NCI-H187 (cell line): ENCODE results near the gene ARL14EP.
A peak's percentile ranks its signal among the peaks of the same experiment; 100 is the strongest.

Experiments used
- DNase-seq, 2 experiments: peaks; one replicate each; lab custom pipeline; 2025; lab: John Stamatoyannopoulos, UW

Gene ARL14EP

DNA sequence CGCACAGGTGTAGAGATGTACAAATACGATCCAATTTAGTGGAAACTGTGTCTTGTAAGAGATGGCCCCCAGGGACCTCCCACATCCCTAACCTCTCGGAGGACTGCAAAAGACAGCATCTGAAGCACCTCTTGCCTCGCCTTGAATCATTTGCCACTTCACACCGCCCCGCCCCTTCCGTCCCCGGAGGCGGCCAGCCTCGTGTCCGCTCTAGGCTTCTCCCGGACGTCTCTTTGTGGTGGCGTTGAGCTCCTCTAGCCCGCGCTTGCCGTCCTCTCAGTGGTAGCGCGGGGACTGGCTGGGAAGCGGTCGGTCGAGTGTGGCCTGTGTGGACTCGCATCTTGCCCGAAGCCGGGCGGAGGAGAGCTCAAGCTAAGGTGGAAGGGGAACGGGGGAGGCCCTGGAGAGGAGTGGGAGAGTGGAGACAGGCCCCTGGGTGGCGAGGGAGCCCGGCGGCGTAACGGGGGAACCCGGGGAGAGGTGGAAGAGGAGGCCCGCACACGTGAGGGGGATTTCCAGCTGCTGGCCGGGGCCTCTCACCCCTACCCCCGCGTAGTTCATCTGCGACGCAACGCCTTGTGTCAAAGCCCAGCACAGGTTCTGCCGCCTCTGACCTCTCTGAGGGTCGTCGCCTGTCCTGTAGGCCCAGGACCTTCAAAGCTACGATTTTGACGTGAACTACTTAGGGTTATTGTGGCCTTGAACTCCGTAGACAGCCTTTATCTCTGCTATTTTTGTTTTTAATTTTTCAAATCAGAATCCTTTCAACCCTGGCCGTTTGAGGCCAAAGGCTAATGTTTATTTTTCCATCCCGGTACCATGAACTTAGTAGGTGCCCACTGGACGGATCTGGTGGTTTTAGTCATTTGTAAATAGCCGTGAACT is at the start of gene ARL14EP:
Gene ARL14EP, plus strand, starts transcription at position 279 of the 885 bp plus-strand sequence. CDS start 7,845 bp downstream, outside the sequence.
- DNase-seq = peak; percentile 94 to 98

DNA sequence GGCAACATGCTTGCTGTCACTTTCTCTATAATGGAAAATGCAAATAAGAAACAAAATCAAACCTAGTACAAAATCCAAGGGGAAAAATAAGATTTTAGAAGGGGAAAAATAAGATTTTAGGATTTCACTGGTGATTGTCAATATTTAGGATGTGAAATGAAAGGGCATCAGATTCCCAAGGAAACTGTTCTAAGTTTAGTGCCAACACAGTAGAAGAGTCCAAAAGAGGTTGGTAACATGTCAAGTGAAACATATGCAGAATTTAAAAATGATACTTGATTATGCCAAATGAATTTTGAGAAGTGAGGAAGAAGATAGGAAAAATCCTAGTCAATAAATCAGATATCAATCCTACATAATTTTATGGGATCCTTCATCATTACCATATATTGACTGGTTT is 45.7 kb upstream of the ARL14EP start:
- DNase-seq = no peak

DNA sequence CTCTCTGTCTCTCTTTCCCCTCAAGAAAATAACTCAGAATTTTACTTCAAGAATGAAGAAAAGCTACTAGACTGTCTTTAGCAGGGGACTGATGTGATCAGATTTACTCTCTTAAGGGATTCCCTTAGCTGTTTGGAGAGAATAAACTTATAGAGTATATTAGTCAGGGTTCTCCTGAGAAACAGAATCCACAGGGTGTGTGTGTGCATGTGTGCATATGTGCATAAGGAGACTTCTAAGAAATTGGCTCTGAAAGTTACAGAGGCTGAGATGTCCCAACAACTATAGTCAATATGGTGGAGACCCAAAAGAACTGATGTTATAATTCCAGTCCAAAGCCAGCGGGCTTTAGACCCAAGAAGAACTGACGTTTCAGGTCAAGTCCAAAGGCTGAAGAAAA is 43.1 kb upstream of the ARL14EP start:
- DNase-seq = no peak

DNA sequence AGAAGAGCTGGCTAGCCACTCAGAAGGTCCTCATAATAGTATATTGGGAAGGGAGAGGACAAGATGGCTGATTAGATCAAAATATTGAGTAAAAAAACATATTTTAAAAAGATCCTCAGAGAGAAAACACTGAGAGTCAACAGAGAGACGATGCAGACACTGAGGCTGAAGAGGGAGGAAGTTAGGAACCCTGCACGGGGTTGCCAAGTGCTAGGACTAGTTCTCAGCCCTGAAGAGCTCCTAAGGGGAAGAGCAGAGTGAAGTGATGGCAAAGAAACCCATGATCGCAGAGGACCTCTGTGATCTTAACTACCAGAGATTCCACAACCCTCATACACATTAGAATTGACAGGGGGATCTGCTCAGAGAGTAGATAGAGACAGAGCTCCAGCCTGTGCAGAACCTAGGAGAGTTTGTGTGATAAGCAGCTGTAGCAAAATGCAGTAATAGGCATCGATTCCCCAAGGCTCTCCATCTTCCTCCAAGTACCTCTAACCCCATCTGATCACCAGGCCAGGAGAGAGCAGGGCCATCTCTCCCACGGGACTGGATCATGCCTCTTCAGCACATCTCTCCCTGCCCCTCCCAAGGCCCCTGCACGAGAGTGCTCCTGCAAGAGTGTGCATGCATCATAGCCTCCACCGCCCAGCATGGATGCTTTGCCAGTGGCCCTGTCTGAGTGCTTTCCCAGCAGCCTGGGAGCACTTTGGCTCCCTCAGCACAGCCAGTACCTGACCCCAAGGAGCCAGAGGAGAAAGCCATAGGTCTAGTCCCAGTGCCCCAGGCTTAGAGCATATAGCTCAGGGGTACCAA is 41.2 kb upstream of the ARL14EP start:
- no peak for DNase-seq

DNA sequence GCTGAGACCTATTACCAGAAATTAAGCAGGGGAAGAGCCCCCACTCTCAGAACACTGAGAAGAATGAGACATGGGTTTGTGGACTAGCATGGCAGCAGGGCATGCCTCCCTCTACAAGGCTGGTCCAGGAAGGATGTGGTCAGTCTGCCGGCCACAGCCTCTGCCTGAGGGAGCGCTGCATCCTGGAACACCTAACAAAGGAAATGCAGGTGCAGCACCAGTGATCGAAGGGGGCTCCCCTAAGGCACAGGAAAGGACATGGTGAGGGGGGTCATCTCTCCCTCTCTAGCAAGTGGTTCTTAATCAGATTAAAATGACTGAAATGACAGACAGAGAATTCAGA is 40.6 kb upstream of the ARL14EP start:
- DNase-seq = no peak

DNA sequence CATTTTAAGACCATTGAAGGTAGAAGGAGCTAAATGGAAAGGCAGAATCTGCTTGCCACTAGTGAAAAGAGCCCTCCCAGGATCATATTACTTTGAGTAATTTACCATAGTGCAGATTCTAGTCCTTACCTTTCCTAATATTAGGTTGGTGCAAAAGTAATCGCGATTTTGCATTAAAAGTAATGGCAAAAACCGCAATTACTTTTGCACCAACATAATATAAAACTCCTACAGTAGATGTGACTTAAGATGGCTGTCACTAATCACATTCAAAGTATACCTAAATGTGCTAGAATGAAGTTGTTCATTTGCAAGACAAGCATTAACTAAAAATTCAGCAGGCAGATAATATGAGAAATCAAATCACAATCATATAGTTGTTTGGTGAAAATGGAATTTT is 38.1 kb upstream of the ARL14EP start:
- no peak for DNase-seq

DNA sequence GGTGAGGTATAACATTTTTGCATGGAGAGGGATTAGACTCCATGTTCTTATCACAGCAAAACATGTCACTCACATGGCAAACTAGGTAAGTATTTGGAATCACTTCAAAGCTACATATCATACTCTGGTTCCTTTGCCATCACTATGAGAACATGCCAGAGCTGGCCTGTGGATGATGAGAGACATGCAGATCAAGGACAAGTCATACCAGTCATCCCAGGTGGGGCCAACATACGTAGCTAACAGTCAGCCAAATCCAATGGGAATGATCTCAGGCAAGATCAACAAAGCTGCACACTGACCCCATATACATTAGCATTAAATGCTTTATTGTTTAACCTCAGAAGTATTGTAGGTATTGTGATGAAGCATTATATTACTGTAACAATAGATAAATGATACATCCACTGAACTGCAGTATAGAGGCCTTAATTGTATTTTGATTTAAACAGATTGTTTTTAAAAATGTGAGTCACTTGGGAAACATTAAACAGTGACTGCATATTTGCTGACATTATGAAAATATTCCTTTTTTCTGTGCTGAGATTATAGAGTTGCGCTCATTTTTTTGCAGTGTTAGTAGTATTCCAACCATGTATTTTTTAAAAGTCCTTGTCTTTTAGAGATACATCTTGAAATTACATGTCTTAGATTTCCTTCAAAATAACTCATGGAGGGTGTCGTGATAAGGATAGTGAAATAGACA is 37.3 kb upstream of the ARL14EP start:
- no peak for DNase-seq

DNA sequence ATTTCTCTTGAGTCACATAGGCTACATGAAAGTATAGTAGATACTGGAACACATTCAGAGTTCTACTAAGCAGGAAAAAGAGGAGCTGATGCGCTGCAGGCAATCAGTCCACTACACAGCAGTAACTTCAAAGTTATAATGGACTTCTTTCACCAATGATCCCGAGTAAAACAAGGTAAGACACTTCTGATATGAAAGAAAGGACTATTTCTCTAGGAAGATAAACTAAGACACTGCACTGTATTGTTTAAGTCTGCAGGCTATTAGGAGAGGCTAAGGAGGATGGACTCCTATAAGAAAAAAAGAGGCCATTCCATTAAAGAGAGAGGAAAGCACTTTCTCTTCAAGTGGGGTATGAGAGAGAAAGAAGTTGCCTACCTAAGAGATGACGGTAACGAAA is 31.6 kb upstream of the ARL14EP start:
- DNase-seq = no peak

DNA sequence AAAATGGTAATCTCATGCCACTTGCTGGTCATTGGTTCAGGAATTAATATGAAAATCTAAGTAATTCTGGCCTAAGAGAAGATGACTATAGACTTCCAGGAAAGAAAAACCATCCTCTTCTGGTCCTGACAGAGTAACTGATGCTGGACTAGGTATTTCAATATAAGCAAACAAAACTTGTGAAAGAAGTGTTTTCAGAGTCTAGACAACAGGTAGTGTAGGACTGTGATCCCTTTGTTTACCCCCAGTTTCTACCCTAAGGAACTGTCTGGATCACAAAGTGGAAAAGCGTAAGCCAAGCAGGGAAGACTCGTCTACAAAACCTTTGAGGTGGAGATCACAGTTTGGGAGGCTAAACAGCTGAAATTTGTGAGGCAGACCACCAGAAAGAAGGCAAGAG is 30.4 kb upstream of the ARL14EP start:
- no peak for DNase-seq

DNA sequence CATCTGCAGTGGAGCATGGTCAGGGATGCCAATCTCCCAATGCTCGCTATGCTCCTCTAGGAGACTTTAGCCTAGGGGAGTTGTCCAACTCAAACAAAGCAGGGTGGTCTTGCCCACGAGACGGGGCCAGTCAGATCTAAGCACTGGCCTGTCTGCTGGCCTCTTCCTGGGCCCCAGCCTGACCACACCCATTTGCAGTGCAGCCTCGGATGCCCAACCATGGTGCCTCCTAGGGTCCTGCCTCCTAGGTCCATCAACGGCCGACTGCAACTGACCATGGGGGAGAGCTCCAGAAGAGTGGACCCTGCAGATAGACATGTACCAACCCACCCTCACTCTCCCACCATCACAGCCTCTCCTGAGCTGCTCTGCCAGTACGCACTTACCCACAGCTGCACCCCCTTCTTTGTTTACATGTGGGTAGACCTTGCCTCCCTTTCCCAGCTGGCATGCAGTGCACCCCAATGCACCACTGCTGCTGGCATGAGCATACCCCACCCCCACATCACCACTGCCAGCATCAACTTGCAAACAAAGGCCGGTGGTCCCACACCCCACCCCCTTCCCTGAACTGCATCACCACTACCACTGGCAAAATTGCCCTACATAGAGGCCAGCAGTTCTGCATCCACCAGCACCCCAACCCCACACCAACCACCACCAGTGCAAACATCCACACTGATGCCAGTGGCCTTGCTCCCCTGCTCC is 27.6 kb upstream of the ARL14EP start:
- DNase-seq = no peak

DNA sequence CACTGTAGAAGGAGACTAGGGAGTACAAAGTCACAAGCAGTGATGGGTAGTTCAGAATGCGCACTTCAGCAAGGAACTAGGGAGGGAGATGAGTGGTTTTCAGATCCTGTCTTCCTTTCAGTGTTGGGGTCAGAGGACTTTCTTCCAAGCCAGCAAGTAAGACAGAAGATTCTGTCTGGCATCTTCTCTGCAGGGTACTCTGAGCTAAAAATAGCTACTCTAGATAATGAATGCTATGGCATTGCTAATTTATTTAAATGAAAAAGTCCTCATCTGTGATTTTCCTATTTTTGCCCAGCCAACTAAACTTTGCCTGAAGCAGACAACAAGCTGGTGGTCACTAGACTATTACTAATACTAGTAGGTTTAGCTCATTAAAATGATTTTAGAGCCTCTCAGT is 18.3 kb upstream of the ARL14EP start:
- no peak for DNase-seq

DNA sequence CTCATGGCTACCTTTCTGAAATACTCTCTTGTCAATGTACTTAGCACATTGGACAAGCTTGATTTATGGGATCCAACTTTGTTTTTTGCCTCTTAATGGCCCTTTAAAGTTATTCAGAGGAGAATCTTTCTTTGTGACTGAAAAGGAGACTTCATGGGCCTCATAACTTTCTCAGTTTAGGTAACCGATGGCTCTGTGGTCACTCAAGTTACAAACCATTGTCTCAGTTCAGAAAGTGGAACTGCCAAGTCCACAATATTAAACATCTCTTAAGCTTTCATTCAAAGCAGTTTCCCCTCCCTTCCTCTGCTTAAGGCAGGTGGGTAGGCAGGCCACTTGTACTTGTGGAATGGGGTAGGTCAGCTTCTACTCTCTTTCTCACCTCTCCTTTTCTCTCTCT is 12.3 kb upstream of the ARL14EP start:
- DNase-seq = no peak

DNA sequence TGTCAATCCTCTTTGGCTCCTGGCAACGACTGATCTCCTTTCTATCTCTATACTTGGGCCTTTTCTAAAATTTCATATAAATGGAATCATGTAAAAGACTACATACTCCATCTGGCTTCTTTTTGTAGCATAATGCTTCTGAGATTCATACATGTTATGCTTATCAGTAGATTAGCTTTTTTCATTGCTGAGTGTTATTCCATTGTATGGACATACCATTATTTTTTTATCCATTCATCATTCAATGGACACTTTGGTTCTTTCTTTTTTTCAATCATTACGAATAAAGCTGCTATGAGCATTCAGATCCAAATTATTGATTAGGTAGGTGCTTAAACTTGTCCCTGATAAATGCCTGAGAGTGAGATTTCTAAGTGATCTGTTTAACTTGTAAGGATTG is 11.7 kb upstream of the ARL14EP start:
- no peak for DNase-seq

DNA sequence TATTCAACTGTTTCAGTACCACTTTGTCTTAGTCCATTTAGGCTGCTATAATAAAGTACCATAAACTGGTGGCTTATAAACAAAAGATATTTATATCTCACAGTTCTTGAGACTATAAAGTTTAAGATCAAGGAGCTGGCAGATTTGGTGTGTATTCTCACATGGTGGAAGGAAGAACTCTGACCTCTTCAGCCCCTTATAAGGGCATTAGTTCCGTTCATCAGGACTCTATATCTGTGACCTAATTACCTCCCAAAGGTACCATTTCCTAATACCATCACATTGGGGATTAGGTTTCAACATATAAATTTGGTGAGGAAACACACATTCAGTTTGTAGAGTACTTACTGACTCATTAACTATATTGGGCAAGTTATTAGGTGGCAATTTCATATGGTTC is 10.7 kb upstream of the ARL14EP start:
- DNase-seq = no peak

DNA sequence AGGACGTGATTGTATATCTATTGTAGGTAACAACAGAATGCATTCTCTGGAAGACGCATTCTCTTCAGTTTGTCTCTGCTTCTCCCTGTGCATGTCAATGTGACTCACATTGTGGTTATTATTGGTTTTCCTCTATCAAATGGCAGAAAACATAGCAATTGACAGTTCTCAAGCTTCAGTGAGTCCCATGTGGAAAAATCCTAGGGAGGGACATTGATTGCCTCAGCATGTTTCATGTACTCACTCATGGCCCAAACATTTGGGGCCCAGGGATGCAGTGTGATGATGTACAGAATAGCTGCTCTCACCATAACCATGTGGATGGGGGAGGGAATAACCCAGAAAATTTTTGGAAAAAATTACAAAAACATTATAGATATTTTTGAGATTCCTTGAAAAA is 9.3 kb upstream of the ARL14EP start:
- no peak for DNase-seq

DNA sequence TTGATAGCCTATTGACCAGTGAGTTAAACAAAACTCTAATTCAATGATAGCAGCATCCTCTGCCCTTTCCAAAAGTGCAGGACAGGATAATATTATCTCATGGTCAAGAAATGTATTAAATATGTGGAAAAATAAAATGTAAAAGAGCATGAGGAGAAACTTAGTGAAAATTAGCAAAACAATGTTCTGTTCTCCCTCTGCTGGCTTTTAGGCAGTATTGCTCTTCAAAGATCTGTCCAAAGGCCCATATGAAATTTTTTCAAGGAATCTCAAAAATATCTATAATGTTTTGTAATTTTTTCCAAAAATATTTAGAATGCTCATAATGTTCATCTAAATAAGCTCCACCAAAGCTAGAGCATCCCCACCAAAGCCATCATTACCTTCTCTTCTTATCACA is 8.3 kb upstream of the ARL14EP start:
- DNase-seq = no peak

DNA sequence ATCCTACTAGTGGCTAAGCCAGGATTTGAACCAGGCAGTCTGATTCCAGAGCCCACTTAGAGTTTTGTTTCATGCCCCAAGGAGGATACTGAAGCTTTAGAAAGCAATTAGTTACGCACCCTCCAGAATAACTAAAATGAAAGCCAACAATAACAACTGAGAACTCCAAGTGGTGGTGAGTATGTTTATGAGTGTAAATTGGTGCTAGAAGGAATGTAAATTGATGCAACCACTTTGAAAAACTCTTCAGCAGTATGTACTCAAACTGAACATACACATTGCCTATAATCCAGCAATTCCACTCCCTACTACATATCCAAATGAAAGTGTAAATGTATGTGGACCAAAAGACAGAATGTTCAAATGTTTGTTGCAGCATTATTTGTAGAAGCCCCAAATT is 6.7 kb upstream of the ARL14EP start:
- DNase-seq = no peak

DNA sequence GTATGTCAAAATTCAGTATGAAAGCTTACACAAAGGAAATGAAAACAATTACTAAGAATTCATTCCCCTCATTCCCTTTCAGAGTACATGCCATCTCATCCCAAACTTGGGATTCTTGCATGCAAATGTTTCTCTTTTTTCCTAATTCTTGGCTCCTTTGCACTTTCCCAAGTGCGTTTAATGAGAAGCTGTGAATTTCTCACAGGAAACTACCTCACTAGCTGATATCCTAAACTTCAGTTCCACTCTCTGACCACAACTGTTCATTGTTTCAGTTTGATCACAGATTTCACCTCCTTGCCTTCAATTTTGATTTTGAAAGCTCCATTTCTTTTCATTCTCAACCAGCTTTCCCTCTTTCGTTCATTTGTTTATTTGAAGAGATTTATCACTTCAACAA is 5.9 kb upstream of the ARL14EP start:
- DNase-seq = no peak

DNA sequence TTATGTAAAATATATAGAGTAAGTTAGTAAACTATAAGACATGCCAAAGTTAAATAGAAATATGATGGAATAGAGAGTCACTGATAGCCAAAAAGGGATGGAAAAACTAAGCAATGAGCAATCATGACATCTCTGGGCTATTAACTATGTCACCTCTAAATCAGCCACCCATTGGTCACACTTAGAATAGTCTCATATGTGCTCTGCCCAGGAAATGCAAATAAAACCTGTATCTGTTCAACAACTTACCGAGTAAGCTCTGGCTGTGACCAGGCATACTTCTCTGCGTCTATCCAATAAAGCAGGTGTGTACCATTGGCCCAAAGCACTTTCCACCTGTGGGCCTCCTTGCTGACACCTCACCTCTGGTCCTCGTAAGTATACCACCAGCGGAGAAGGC is 1.6 kb upstream of the ARL14EP start:
- DNase-seq = no peak

DNA sequence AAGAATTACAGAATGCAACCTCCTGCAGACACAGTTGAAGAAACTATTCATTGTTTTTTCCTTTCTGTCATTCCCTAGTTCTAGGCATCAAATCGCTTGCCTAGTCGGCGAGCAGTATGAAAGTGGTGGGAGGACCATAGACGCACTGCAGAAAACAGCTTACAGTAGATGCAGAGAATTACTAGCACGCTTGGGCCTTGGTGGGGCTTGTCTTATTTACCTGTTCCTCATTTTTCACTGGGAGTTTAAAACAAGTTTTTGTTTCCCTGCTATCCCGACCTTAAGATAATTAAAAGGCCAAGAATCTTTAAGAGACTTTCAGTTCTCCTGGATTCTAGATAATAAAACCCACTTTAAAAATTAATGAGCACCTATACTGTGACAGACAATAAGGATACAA is 713 bp upstream of the ARL14EP start:
- DNase-seq = no peak

DNA sequence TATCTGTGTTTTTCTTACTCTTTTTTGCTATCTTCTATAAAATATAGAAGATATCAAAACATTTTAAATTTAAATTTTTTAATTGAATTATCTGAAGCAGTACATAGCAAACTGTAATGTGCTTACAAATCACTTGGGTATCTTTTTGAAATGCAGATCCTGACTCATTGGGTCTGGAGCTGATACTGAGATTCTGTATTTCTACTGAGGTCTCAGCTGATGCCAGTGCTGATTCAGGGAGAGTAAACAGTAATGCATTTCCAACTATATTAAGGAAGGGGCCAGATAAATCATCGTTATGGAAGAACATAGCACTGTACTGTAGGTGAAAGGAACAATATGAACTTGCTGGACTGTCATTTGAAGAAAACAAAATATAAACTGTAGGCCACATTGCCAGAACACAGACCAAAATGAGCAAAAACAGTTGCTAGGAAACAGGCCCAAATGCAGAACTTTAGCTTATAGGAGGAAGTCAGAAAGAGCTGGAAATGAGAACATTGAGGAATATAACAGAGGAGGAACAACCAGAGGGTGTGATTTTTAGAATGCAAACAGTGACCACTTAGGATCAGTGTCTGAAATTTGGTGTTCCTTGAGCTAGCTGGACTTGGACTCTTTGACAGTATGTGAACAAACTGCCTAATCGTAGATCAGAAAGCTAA is 3.3 kb downstream of the ARL14EP start:
- DNase-seq = no peak

DNA sequence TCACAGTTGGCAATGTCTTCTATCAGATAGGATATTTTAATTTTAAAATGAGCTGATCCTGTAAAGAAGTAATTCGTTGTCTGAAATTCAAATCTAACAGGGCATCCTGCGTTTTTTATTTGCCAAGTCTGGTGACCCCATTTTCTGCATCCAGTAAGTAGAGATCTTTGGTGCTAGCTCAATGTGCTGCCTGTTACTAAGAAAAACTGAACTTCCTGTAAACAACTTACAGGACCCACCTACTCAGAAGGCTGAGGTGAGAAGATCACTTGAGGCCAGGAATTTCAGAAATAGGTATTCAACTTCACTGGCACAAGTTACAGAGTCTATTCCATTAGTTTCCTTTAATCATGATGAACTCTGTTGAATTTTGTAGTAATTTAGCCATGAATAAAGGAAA is 4.0 kb downstream of the ARL14EP start:
- no peak for DNase-seq
